Lower lobe of right lung (tissue), 2 donors: ENCODE measurements around the gene GTF2F1. TPM values are rescaled to one million over a fixed set of nuclear protein-coding genes. Genes with fewer than 3 reads are reported as not detected.

Experiments
- ATAC-seq, 2 donors: fragments of 200-7000 bp; cut with Tn5 transposase; one replicate each; pipeline ENCODE4 v1.9.1; 2020 to 2022; ENCODE audit warnings: mild to moderate bottlenecking in 2 of 2, moderate library complexity in 2 of 2
- DNase-seq: peaks from one replicate; pipeline ENCODE4 v3.0.0-alpha.2; 2020
- H3K27ac ChIP-seq: fragments of 200-600 bp; one replicate; pipeline ENCODE4 v1.8.0; 2022
- H3K27me3 ChIP-seq: fragments of 200-600 bp; one replicate; pipeline ENCODE4 v1.8.0; 2022; ENCODE audit warnings: low read depth
- H3K36me3 ChIP-seq: fragments of 200-600 bp; one replicate; pipeline ENCODE4 v1.8.0; 2022; ENCODE audit warnings: mild to moderate bottlenecking
- H3K4me1 ChIP-seq: fragments of 200-600 bp; one replicate; pipeline ENCODE4 v1.8.0; 2022
- H3K4me3 ChIP-seq: fragments of 200-600 bp; one replicate; pipeline ENCODE4 v1.8.0; 2022; ENCODE audit warnings: mild to moderate bottlenecking
- H3K9me3 ChIP-seq: fragments of 200-600 bp; one replicate; pipeline ENCODE4 v1.8.0; 2022
- intact Hi-C: fragments of 100-400 bp; cut with DNase I; formaldehyde crosslinking; loops from one replicate; pipeline ENCODE4 v1.11.0; 2022
- total RNA-seq: library from RNA; stranded (reverse); fragmentation: NEBNext Ultra II Directional; extraction: Animal tissue kit (Norgen Biotek cat#: 25700); gene quantifications from one replicate; pipeline ENCODE4 v1.2.1, GENCODE V29; 2021
- TF ChIP-seq, protein P1 (sequence below): fragments of 200-600 bp; IDR thresholded peaks from one replicate; pipeline ENCODE4 v1.8.0; 2022; ENCODE audit warnings: antibody characterized with exemption, mild to moderate bottlenecking
- donor health status: DM: no; HTN: yes; CAD: no; lungs with severe emphysema.

The GTF2F1 gene
- total RNA-seq, 1 donor from 2014 or later = 49.4 TPM

DNA sequence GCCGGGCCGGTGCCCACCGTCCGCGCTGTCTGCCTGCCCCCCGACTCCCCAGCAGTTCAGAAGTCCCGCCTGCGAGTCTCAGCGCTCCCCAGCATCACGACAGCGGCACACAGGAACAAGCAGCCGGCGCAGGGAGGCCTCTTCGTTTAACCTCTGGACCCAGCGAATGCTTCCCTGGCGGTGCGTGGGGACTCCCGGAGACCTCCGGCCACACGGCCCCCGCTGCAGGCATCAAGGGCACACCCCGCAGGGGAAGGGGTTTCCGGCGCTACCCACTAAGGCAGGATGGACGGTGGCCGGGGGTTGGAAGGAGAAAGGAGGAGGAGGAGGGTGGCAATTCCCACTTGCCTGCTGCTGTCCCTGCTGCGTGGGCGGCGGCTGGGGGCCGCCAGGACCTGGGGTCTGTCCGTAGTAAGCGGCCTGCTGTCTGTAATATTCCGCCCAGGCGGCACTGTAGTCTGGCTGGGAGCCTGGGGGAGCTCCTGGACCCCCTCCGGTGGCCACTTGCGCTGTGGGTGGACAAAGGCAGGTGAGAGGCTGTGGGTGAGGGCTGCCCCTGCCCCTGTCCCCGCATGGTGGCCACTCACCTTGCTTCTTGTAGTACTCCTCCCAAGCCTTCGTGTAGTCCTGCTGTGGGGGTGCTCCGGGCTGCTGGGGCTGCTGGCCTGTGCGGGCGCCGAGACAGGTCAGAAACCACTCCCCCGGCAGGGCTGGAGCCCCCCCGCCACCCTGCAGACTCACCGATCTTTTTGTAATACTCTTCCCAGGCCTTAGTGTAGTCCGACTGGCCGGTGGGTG, 22.0 kb upstream of the GTF2F1 start:
- H3K9me3 ChIP-seq = no peaks in the 10 kb centered on the region
- DNase-seq (no peak), ATAC-seq (no peak)
- no peaks in the 10 kb centered on the region for H3K27me3 ChIP-seq
- peaks cover 70% of the 10 kb centered on the region for H3K36me3 ChIP-seq
- TF ChIP-seq, protein P1, sequence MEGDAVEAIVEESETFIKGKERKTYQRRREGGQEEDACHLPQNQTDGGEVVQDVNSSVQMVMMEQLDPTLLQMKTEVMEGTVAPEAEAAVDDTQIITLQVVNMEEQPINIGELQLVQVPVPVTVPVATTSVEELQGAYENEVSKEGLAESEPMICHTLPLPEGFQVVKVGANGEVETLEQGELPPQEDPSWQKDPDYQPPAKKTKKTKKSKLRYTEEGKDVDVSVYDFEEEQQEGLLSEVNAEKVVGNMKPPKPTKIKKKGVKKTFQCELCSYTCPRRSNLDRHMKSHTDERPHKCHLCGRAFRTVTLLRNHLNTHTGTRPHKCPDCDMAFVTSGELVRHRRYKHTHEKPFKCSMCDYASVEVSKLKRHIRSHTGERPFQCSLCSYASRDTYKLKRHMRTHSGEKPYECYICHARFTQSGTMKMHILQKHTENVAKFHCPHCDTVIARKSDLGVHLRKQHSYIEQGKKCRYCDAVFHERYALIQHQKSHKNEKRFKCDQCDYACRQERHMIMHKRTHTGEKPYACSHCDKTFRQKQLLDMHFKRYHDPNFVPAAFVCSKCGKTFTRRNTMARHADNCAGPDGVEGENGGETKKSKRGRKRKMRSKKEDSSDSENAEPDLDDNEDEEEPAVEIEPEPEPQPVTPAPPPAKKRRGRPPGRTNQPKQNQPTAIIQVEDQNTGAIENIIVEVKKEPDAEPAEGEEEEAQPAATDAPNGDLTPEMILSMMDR = no peak
- intact Hi-C loops = no loop called here
- H3K27ac ChIP-seq = no peak overlapping the region
- H3K4me1 ChIP-seq = no peaks in the 10 kb centered on the region
- no peak overlapping the region for H3K4me3 ChIP-seq

DNA sequence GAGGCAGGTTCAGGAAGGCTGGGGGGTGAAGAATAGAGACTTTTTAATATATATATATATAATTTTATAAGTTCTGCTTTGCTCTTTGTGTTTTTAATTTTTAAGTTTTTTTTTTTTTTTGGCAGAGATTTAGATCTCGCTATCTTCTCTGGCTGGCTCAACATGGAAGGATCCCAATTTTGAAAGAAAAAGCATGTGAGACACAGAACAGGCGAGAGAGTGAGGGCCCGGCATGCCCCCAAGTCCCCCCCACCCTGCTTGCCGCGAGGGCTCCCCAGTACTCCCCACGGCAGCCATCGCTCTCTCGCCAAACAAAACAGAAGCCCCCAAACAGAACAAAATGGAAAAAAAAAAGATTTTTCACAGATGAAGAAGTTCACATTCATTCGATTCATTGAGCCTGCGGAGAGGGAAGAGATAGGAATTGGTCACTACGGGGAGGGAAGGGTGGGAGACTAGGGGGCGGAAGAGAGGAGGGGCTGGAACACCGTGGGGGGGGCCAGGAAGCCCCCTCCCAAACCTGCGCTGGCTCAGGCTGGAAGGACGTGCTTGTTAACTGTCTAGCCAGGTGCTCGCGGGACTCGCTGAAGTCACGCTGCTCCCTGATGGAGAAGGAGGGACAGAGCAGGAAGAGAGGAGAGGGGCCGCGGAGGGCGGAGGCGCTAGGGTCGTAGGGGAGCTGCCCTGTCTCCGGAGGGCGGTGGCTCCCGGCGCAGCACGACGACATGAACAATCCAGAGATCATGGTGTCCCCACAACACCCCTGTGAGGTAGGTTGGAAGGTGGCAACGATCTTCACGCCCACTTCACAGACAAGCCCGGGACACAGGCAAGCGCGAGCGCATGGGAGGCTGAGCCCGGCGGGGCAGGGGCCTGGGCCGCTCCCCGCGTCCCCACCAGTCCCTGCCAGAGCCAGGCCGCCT, 21.0 kb upstream of the GTF2F1 start:
- DNase-seq = no peak
- Histone ChIP-seq H3K27me3 (no peaks in the 10 kb centered on the region), H3K27ac (no peak overlapping the region), H3K36me3 (peaks cover 60% of the 10 kb centered on the region), H3K9me3 (no peaks in the 10 kb centered on the region), H3K4me3 (no peak overlapping the region), H3K4me1 (no peaks in the 10 kb centered on the region)
- ATAC-seq = no peak
- TF ChIP-seq, protein P1 = no peak
- intact Hi-C loops = no loop called here

DNA sequence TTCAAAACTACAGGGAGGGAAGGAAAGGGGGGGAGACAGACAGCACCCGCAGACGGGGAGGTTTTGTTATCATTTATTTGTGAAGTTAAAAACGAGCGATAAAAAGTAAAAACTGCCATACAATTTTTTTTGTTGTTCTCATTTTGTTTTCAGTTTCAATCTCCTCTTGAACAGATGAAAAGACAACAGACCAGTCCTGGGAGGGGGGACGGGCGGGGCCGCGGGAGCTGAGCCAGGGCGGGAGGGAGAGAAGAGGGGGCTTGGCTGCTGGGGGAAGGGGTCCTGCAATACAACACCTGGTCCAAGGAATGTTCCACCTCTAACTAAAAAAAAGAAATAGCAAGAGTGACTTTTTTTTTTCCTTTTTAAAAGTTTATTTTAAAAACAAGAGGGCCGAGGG, 20.3 kb upstream of the GTF2F1 start:
- peaks cover 53% of the 10 kb centered on the region for H3K36me3 ChIP-seq
- intact Hi-C loops = no loop called here

DNA sequence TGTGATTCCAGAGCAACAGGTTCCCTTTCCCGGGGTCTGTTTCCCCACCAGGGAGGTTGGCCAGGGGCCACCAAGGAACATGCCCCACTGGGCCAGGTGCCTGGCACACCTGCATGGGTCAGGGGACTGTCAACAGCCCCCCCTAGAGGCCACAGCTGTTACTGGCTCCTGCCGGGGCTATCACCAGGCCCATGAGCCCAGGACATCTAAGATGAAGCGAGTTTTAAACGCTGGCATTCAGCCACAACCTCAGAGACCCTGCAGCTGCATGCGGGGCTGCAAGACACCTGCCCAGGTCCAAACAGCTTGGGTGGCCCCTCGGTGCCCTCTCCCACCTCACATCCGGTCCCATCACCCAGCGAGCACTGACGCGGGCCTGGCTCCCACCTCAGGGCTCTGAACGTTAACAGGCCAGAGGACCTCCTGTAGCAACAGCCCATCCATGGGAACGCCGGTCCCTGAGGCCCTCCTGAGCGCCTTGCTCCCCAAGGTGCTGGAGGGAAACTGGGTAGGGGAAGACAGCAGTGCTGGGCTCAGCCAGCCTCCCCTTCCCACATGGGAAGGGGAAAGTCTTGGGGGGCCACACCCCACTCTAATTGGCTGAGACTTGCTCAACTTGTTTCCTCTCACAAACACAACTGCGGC, 19.6 kb upstream of the GTF2F1 start:
- H3K27me3 ChIP-seq = no peaks in the 10 kb centered on the region
- peak; percentile 68 to 72 for ATAC-seq
- no peak for DNase-seq
- TF ChIP-seq, protein P1 = peak; percentile 55
- H3K9me3 ChIP-seq = no peaks in the 10 kb centered on the region
- peak overlapping the region; percentile 56 for H3K27ac ChIP-seq
- H3K4me3 ChIP-seq = no peak overlapping the region
- no peaks in the 10 kb centered on the region for H3K4me1 ChIP-seq
- H3K36me3 ChIP-seq = peaks cover 46% of the 10 kb centered on the region
- intact Hi-C loops = no loop called here

More for the DNA sequence above, 20.3 kb upstream of the GTF2F1 start:
- no peak overlapping the region for H3K4me3 ChIP-seq
- H3K4me1 ChIP-seq = no peaks in the 10 kb centered on the region
- H3K27ac ChIP-seq = no peak overlapping the region
- TF ChIP-seq, protein P1 = no peak
- H3K27me3 ChIP-seq = no peaks in the 10 kb centered on the region
- ATAC-seq (no peak), DNase-seq (no peak)
- no peaks in the 10 kb centered on the region for H3K9me3 ChIP-seq

DNA sequence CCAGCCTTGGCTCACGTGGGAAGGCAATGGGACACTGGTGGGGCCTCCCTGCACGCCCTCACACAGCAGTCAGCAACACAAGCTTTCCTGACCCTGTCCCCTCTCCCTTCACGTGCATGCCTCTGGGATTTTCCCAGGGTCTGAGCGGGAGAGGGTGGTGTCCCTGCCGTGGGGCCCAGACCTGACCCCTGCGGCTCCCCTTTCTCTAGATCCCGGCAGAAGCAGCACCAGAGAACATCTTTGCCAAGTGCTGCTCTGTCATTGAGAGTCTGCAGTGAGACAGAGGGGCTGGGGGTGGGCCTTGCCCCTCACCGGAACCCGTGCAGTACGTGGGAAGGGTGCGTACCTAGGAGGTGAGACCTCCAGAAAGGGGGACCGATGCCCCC, 19.1 kb upstream of the GTF2F1 start:
- Histone ChIP-seq H3K4me3 (no peak overlapping the region), H3K4me1 (no peaks in the 10 kb centered on the region), H3K36me3 (peaks cover 40% of the 10 kb centered on the region), H3K27me3 (no peaks in the 10 kb centered on the region), H3K9me3 (no peaks in the 10 kb centered on the region), H3K27ac (peak overlapping the region; percentile 56)
- intact Hi-C loops = no loop called here
- ATAC-seq (peak; percentile 26 to 41), DNase-seq (no peak)
- TF ChIP-seq, protein P1 = no peak
